Endothelial cell of umbilical vein (primary cell): ENCODE measurements around the gene GALNT2. TPM values are rescaled to one million over a fixed set of nuclear protein-coding genes. Genes with fewer than 3 reads are reported as not detected.

ENCODE experiments used
- BruUV-seq: library from RNA; stranded (reverse); fragments of 400-500 nt; replicated peaks from 2 replicates; lab custom pipeline; 2021; lab: Mats Ljungman, UMichigan
- CTCF ChIA-PET: fragments of 300-600, 350-600 bp; sonication (Branson Sonifier 250); formaldehyde crosslinking; loops from one replicate; lab custom pipeline; 2021; ENCODE audit warnings: antibody characterized with exemption, inconsistent platforms; lab: Charles Lee
- POLR2A ChIA-PET: fragments of 300-600, 350-600 bp; sonication (Branson Sonifier 250); formaldehyde crosslinking; loops from one replicate; lab custom pipeline; 2021; ENCODE audit warnings: antibody characterized with exemption, inconsistent platforms; lab: Charles Lee
- DNase-seq: peaks from one replicate; pipeline ENCODE4 v3.0.0-alpha.2; 2011; ENCODE audit warnings: low read depth, low spot score
- FAIRE-seq: peaks from 2 replicates; lab custom pipeline; 2011; peaks lifted over from hg19 to GRCh38; lab: Jason Lieb, UNC
- H2AFZ ChIP-seq: 2 replicates; pipeline ENCODE4 v1.6.0; 2012; ENCODE audit warnings: low read depth, low read length, control low read depth, inconsistent platforms
- H3K27ac ChIP-seq: 2 replicates; pipeline ENCODE4 v1.5.1; 2011; ENCODE audit warnings: low read depth, mild to moderate bottlenecking, control low read depth, low read length, moderate library complexity; ENCODE audit not compliant: insufficient read depth
- H3K27me3 ChIP-seq, 2 experiments: 2 replicates each; pipeline versions ENCODE4 v1.6.0 to v1.6.1; 2011; ENCODE audit warnings: low read length in 2 of 2, mixed read lengths in 1 of 2; ENCODE audit not compliant: control insufficient read depth in 2 of 2, insufficient read depth in 2 of 2
- H3K36me3 ChIP-seq, 2 experiments: 2 replicates in 1 of 2; 3 replicates in 1 of 2; pipeline ENCODE4 v1.5.1; 2011; ENCODE audit warnings: low read length in 2 of 2, mild to moderate bottlenecking in 1 of 2, moderate library complexity in 1 of 2; ENCODE audit not compliant: control insufficient read depth in 2 of 2, insufficient read depth in 2 of 2; ENCODE audit errors: extremely low read depth in 1 of 2
- H3K4me1 ChIP-seq: 3 replicates; pipeline ENCODE4 v1.5.1; 2011; ENCODE audit warnings: mild to moderate bottlenecking, low read length; ENCODE audit not compliant: control insufficient read depth, insufficient read depth; ENCODE audit errors: extremely low read depth
- H3K4me2 ChIP-seq: 2 replicates; pipeline ENCODE4 v1.6.1; 2011; ENCODE audit warnings: low read length, control low read depth, mixed read lengths; ENCODE audit not compliant: insufficient read depth
- H3K4me3 ChIP-seq, 3 experiments: fragments of 200-600 bp in 1 of 3; sonication (generic), shearing (Covaris generic) in 1 of 3; replicated peaks in 1 of 3; 2 replicates each; pipeline ENCODE4 v1.5.1; 2011 to 2016; ENCODE audit warnings: control low read depth in 3 of 3, low read length in 3 of 3, mild to moderate bottlenecking in 2 of 3, inconsistent platforms in 1 of 3, low read depth in 1 of 3, moderate library complexity in 1 of 3; ENCODE audit not compliant: insufficient read depth in 1 of 3
- H3K79me2 ChIP-seq: 2 replicates; pipeline ENCODE4 v1.6.0; 2012; ENCODE audit warnings: low read length, inconsistent platforms; ENCODE audit not compliant: control insufficient read depth, insufficient read depth
- H3K9ac ChIP-seq: replicated peaks from 2 replicates; pipeline ENCODE3; 2011; ENCODE audit warnings: low read length, control low read depth; ENCODE audit not compliant: insufficient read depth; ENCODE audit errors: extremely low read depth
- H3K9me1 ChIP-seq: replicated peaks from 3 replicates; pipeline ENCODE4 v1.6.0; 2011; ENCODE audit warnings: mild to moderate bottlenecking, low read length; ENCODE audit not compliant: control insufficient read depth, insufficient read depth; ENCODE audit errors: extremely low read depth
- H3K9me3 ChIP-seq: replicated peaks from 2 replicates; pipeline ENCODE4 v1.5.1; 2012; ENCODE audit warnings: low read length, inconsistent platforms; ENCODE audit not compliant: control insufficient read depth, insufficient read depth
- H4K20me1 ChIP-seq: replicated peaks from 2 replicates; pipeline ENCODE3; 2011; ENCODE audit warnings: mild to moderate bottlenecking, low read length; ENCODE audit not compliant: control insufficient read depth, insufficient read depth; ENCODE audit errors: extremely low read depth
- EZH2 ChIP-seq: IDR thresholded peaks from 2 replicates; pipeline ENCODE4 v1.6.1; 2012; ENCODE audit warnings: borderline replicate concordance, low read depth, mild to moderate bottlenecking, moderate library complexity, low read length, inconsistent platforms; ENCODE audit not compliant: severe bottlenecking
- FOS ChIP-seq: IDR thresholded peaks from 2 replicates; pipeline ENCODE4 v1.6.1; 2011; ENCODE audit warnings: mild to moderate bottlenecking, low read length, moderate library complexity, borderline replicate concordance; ENCODE audit not compliant: insufficient read depth
- GATA2 ChIP-seq: IDR thresholded peaks from 2 replicates; pipeline ENCODE4 v1.7.0; 2011; ENCODE audit warnings: low read depth, mild to moderate bottlenecking, moderate library complexity, mixed read lengths, low read length; ENCODE audit not compliant: insufficient read length, insufficient read depth
- JUN ChIP-seq: IDR thresholded peaks from 2 replicates; pipeline ENCODE4 v1.6.1; 2011; ENCODE audit warnings: borderline replicate concordance, low read depth; ENCODE audit not compliant: insufficient read length, insufficient read depth
- MYC ChIP-seq: IDR thresholded peaks from one replicate; pipeline ENCODE4 v1.6.1; 2011; ENCODE audit warnings: mild to moderate bottlenecking, low read depth, low read length
- POLR2A ChIP-seq: IDR thresholded peaks from 2 replicates; pipeline ENCODE4 v1.6.1; 2012; ENCODE audit warnings: low read depth, mild to moderate bottlenecking, control low read depth, low read length
- POLR2AphosphoS5 ChIP-seq: IDR thresholded peaks from 2 replicates; pipeline ENCODE4 v1.6.1; 2012; ENCODE audit warnings: low read depth, mild to moderate bottlenecking, control low read depth, low read length, moderate library complexity; ENCODE audit not compliant: insufficient read depth
- dilution Hi-C: fragments of 300-500 bp; cut with MboI; formaldehyde crosslinking; loops from one replicate; pipeline ENCODE4 v1.15.0; 2019; ENCODE audit warnings: low sequenced_read_pairs; ENCODE audit not compliant: extremely low pct_ligation_motif_present
- intact Hi-C: fragments of 100-400 bp; cut with micrococcal nuclease; formaldehyde crosslinking; loops from one replicate; pipeline ENCODE4 v1.10.0; 2022
- polyA plus RNA-seq, 4 experiments: library from polyadenylated mRNA; depleted of rRNA in 3 of 4; stranded (reverse) in 3 of 4; unstranded in 1 of 4; fragments of >200 nt; gene quantifications; 2 replicates each; pipeline versions ENCODE4 v1.2.1 to v1.2.3, GENCODE V29; 2011 to 2012; ENCODE audit warnings: missing spikeins in 1 of 4
- total RNA-seq: library from RNA; stranded (reverse); gene quantifications from 2 replicates; pipeline ENCODE4 v1.2.3, GENCODE V29; 2021
- TF ChIP-seq, protein P1 (sequence below), 2 donors: IDR thresholded peaks; 1 replicate in 1 of 2; 2 replicates in 1 of 2; pipeline ENCODE4 v1.5.1; 2011; ENCODE audit warnings: low read length in 2 of 2, mild to moderate bottlenecking in 2 of 2, moderate library complexity in 2 of 2, control low read depth in 1 of 2, inconsistent platforms in 1 of 2, low read depth in 1 of 2; ENCODE audit not compliant: insufficient read depth in 1 of 2; ENCODE audit errors: extremely low read depth in 1 of 2
- TF ChIP-seq, protein P2 (sequence below): IDR thresholded peaks from 2 replicates; pipeline ENCODE4 v1.6.1; 2011; ENCODE audit not compliant: insufficient read depth, insufficient read length

The GALNT2 gene
- total and polyA plus RNA-seq, 2 donors (not counting 3 experiments of a cell fraction or from before 2014, with no cell fraction given) = 56.3 to 77.5 TPM

DNA sequence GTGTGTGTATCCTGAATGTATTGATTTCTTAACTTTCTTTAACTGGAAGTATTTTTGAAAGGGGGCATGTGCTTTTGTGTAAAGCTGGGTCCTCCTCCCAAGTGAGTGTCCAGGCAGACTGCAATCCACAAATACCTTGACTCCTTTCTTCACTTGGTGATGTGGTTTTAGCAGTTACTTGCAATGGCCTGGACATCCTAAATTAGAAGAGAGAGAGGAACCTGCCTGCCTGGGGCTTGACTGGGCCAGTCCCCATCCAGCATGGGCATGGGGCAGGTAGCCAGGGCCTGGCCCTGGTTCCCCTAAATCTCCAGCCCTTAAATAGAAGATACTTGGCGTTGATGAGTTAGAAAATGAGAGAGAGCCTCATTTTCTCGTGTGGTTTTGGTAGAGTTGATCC, 199.4 kb downstream of the GALNT2 start:
- FAIRE-seq (no peak), DNase-seq (no peak)
- intact Hi-C loops (no loop called here), dilution Hi-C loops (no loop called here)
- Histone ChIP-seq H3K27me3 (no peaks in the 10 kb centered on the region), H3K4me1 (peaks cover 15% of the 10 kb centered on the region), H3K27ac (no peak overlapping the region), H4K20me1 (no peaks in the 10 kb centered on the region), H3K36me3 (peaks cover 2 to 22% of the 10 kb centered on the region in 2 experiments), H2AFZ (no peak overlapping the region), H3K9me1 (no peaks in the 10 kb centered on the region), H3K9ac (no peak overlapping the region), H3K4me2 (no peak overlapping the region), H3K9me3 (no peaks in the 10 kb centered on the region), H3K79me2 (no peaks in the 10 kb centered on the region), H3K4me3 (no peak overlapping the region)
- POLR2A ChIA-PET = no interaction called here
- no TSS peak for BruUV-seq
- CTCF ChIA-PET = interaction anchor here (0.7 to 2.0 kb wide), 3 partner anchors 8 to 605 kb away, joined by 3 to 5 read pairs (median 3); no protein-coding TSS in a partner anchor
- TF ChIP-seq FOS (no peak), JUN (no peak), GATA2 (no peak), EZH2 (no peak), POLR2AphosphoS5 (no peak), POLR2A (no peak), MYC (no peak)
- TF ChIP-seq, protein P1, sequence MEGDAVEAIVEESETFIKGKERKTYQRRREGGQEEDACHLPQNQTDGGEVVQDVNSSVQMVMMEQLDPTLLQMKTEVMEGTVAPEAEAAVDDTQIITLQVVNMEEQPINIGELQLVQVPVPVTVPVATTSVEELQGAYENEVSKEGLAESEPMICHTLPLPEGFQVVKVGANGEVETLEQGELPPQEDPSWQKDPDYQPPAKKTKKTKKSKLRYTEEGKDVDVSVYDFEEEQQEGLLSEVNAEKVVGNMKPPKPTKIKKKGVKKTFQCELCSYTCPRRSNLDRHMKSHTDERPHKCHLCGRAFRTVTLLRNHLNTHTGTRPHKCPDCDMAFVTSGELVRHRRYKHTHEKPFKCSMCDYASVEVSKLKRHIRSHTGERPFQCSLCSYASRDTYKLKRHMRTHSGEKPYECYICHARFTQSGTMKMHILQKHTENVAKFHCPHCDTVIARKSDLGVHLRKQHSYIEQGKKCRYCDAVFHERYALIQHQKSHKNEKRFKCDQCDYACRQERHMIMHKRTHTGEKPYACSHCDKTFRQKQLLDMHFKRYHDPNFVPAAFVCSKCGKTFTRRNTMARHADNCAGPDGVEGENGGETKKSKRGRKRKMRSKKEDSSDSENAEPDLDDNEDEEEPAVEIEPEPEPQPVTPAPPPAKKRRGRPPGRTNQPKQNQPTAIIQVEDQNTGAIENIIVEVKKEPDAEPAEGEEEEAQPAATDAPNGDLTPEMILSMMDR (IDR thresholded peaks at IDR 0.05; ENCODE audit: extremely low read depth in 1 of 2, insufficient read depth in 1 of 2, low read depth in 1 of 2, low read length in 2 of 2) = no peak
- TF ChIP-seq, protein P2, sequence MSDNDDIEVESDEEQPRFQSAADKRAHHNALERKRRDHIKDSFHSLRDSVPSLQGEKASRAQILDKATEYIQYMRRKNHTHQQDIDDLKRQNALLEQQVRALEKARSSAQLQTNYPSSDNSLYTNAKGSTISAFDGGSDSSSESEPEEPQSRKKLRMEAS = no peak
